H1 (cell line): ENCODE data around the gene MECP2.

ENCODE experiments used
- CBX5 ChIP-seq: fragments of 300-800, 300-1000 bp; sonication (generic); IDR thresholded peaks from 2 replicates; pipeline ENCODE4 v1.7.1; 2016; ENCODE audit warnings: antibody characterized with exemption, low read length, low read depth
- EGR1 ChIP-seq: IDR thresholded peaks from 2 replicates; pipeline ENCODE4 v1.6.1; 2011; ENCODE audit warnings: low read depth, low read length, borderline replicate concordance
- EP300 ChIP-seq, 2 experiments: IDR thresholded peaks; 1 replicate in 1 of 2; 2 replicates in 1 of 2; pipeline ENCODE4 v1.6.1; 2011 to 2012; ENCODE audit warnings: low read depth in 2 of 2, low read length in 2 of 2, mild to moderate bottlenecking in 2 of 2, borderline replicate concordance in 1 of 2, inconsistent platforms in 1 of 2, moderate library complexity in 1 of 2
- EZH2 ChIP-seq: fragments of 200-600 bp; sonication (generic); IDR thresholded peaks from 2 replicates; pipeline ENCODE4 v1.7.1; 2012; ENCODE audit warnings: low read depth, mild to moderate bottlenecking, moderate library complexity, low read length, inconsistent platforms; ENCODE audit not compliant: severe bottlenecking
- HDAC2 ChIP-seq, 2 experiments: fragments of 300-600 bp in 1 of 2; sonication (generic) in 1 of 2; IDR thresholded peaks; 2 replicates each; pipeline ENCODE4 v1.6.1; 2011 to 2012; ENCODE audit warnings: low read depth in 2 of 2, low read length in 2 of 2, mild to moderate bottlenecking in 2 of 2, moderate library complexity in 2 of 2, borderline replicate concordance in 1 of 2, inconsistent platforms in 1 of 2
- POLR2AphosphoS5 ChIP-seq: IDR thresholded peaks from 2 replicates; pipeline ENCODE4 v1.6.1; 2011; ENCODE audit warnings: low read depth, low read length
- RAD21 ChIP-seq, 2 experiments: IDR thresholded peaks in 1 of 2; conservative IDR thresholded peaks in 1 of 2; 2 replicates each; pipeline ENCODE4 v1.6.1; 2011; ENCODE audit warnings: low read depth in 2 of 2, low read length in 2 of 2, improper control_type of control experiment in 1 of 2, inconsistent platforms in 1 of 2, mild to moderate bottlenecking in 1 of 2, moderate library complexity in 1 of 2
- TEAD4 ChIP-seq: IDR thresholded peaks from 2 replicates; pipeline ENCODE4 v1.6.1; 2012; ENCODE audit warnings: low read depth, low read length, inconsistent platforms, mixed read lengths
- TF ChIP-seq, protein P1 (sequence below), 3 experiments: IDR thresholded peaks; 1 replicate in 2 of 3; 2 replicates in 1 of 3; pipeline versions ENCODE4 v1.5.1 to v1.6.1; 2011; ENCODE audit warnings: low read length in 3 of 3, mild to moderate bottlenecking in 3 of 3, inconsistent platforms in 2 of 3, low read depth in 1 of 3, moderate library complexity in 1 of 3; ENCODE audit not compliant: insufficient read depth in 1 of 3; ENCODE audit errors: control extremely low read depth in 1 of 3
- TF ChIP-seq, protein P2 (sequence below): IDR thresholded peaks from 2 replicates; pipeline ENCODE4 v1.6.1; 2011; ENCODE audit warnings: low read depth, mild to moderate bottlenecking, low read length; ENCODE audit not compliant: insufficient read depth

DNA sequence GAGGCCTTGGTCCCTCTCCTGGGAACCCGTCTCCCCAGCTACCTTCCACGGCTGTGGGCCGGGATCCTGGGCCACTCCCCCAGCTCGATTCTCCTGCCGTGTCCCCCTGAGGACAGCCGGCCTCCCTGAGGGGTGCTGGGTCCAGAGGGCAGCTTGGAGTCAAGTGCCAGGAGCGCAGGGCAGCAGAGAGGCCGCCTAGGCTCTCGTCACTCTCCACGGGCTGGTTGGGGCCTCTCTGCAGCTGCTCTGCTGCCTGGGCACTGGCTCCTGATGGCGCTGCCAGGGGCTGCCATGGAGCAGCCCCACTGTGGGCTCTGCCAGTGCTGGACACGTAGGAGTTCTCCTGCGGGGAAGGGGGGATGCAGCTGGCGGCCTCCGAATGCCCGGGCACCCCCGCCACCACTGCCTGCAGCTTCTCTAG lies 84.5 kb downstream of the MECP2 start:
- TF ChIP-seq, protein P1, sequence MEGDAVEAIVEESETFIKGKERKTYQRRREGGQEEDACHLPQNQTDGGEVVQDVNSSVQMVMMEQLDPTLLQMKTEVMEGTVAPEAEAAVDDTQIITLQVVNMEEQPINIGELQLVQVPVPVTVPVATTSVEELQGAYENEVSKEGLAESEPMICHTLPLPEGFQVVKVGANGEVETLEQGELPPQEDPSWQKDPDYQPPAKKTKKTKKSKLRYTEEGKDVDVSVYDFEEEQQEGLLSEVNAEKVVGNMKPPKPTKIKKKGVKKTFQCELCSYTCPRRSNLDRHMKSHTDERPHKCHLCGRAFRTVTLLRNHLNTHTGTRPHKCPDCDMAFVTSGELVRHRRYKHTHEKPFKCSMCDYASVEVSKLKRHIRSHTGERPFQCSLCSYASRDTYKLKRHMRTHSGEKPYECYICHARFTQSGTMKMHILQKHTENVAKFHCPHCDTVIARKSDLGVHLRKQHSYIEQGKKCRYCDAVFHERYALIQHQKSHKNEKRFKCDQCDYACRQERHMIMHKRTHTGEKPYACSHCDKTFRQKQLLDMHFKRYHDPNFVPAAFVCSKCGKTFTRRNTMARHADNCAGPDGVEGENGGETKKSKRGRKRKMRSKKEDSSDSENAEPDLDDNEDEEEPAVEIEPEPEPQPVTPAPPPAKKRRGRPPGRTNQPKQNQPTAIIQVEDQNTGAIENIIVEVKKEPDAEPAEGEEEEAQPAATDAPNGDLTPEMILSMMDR (IDR thresholded peaks at IDR 0.05; ENCODE audit: control extremely low read depth in 1 of 3, insufficient read depth in 1 of 3, low read depth in 1 of 3, low read length in 3 of 3) = no peak
- no peak for TF ChIP-seq TEAD4
- TF ChIP-seq EZH2 = no peak
- TF ChIP-seq RAD21 (IDR thresholded peaks at IDR 0.05 in 1 of 2, conservative IDR thresholded peaks at IDR 0.05 in 1 of 2; ENCODE audit: low read depth in 2 of 2, low read length in 2 of 2) = no peak
- TF ChIP-seq EGR1 = no peak
- no peak for TF ChIP-seq POLR2AphosphoS5
- TF ChIP-seq CBX5 = no peak
- TF ChIP-seq, protein P2, sequence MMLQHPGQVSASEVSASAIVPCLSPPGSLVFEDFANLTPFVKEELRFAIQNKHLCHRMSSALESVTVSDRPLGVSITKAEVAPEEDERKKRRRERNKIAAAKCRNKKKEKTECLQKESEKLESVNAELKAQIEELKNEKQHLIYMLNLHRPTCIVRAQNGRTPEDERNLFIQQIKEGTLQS = no peak
- TF ChIP-seq EP300 (IDR thresholded peaks at IDR 0.05; ENCODE audit: borderline replicate concordance in 1 of 2, low read depth in 2 of 2, low read length in 2 of 2) = no peak
- no peak for TF ChIP-seq HDAC2 (IDR thresholded peaks at IDR 0.05; ENCODE audit: borderline replicate concordance in 1 of 2, low read depth in 2 of 2, low read length in 2 of 2)
